MM.1S (cell line): ENCODE measurements around the gene GALNTL6.

Experiments
- DNase-seq: peaks from one replicate; pipeline ENCODE4 v3.0.0-alpha.2; 2015
- H2AFZ ChIP-seq: fragments of 300-600 bp; sonication (generic); 2 replicates; pipeline ENCODE4 v1.6.0; 2016; ENCODE audit warnings: antibody characterized with exemption, low read length
- H3F3A ChIP-seq: fragments of 300-600 bp; sonication (generic); 2 replicates; pipeline ENCODE4 v1.6.1; 2016; ENCODE audit warnings: mild to moderate bottlenecking, antibody characterized with exemption, low read length, moderate library complexity, mixed read lengths; ENCODE audit not compliant: insufficient read depth
- H3K27ac ChIP-seq: fragments of 300-600 bp; sonication (generic); 2 replicates; pipeline ENCODE4 v1.5.1; 2016; ENCODE audit warnings: mild to moderate bottlenecking, low read length
- H3K27me3 ChIP-seq: fragments of 300-600 bp; sonication (generic); replicated peaks from 2 replicates; pipeline ENCODE4 v1.6.0; 2016; ENCODE audit warnings: low read length; ENCODE audit not compliant: insufficient read depth
- H3K36me3 ChIP-seq: fragments of 300-600 bp; sonication (generic); replicated peaks from 2 replicates; pipeline ENCODE4 v1.6.1; 2016; ENCODE audit warnings: mild to moderate bottlenecking, low read length, mixed read lengths; ENCODE audit not compliant: insufficient read depth
- H3K4me1 ChIP-seq: fragments of 300-600 bp; sonication (generic); 2 replicates; pipeline ENCODE4 v1.6.1; 2016; ENCODE audit warnings: low read length, mixed read lengths
- H3K4me2 ChIP-seq: fragments of 300-600 bp; sonication (generic); 2 replicates; pipeline ENCODE4 v1.6.0; 2016; ENCODE audit warnings: low read depth, low read length
- H3K4me3 ChIP-seq: fragments of 300-600 bp; sonication (generic); 2 replicates; pipeline ENCODE4 v1.5.1; 2016; ENCODE audit warnings: low read length, mixed read lengths
- H3K79me2 ChIP-seq: fragments of 300-600 bp; sonication (generic); 2 replicates; pipeline ENCODE4 v1.6.1; 2016; ENCODE audit warnings: mixed run types, low read length, mixed read lengths
- H3K9ac ChIP-seq: fragments of 300-600 bp; sonication (generic); 2 replicates; pipeline ENCODE4 v1.6.1; 2016; ENCODE audit warnings: low read length, mixed read lengths
- H3K9me2 ChIP-seq: fragments of 300-600 bp; sonication (generic); replicated peaks from 2 replicates; pipeline ENCODE4 v1.6.1; 2016; ENCODE audit warnings: mild to moderate bottlenecking, low read length, mixed read lengths; ENCODE audit not compliant: insufficient read depth
- H3K9me3 ChIP-seq: fragments of 300-600 bp; sonication (generic); replicated peaks from 2 replicates; pipeline ENCODE4 v1.6.1; 2016; ENCODE audit warnings: mild to moderate bottlenecking, low read length, mixed read lengths; ENCODE audit not compliant: insufficient read depth
- H4K20me1 ChIP-seq: fragments of 300-600 bp; sonication (generic); 2 replicates; pipeline ENCODE4 v1.6.1; 2016; ENCODE audit warnings: mild to moderate bottlenecking, low read length, moderate library complexity, mixed read lengths; ENCODE audit not compliant: insufficient read depth
- EZH2 ChIP-seq: fragments of 300-600 bp; sonication (generic); optimal IDR thresholded peaks from 2 replicates; pipeline ENCODE3; 2017; ENCODE audit warnings: low read depth, mild to moderate bottlenecking, antibody characterized with exemption, low read length, mixed read lengths
- EZH2phosphoT487 ChIP-seq: fragments of 300-600 bp; sonication (generic); IDR thresholded peaks from 2 replicates; pipeline ENCODE4 v1.6.1; 2018; ENCODE audit warnings: antibody characterized with exemption, low read length
- TF ChIP-seq, protein P1 (sequence below): fragments of 300-600 bp; sonication (generic); IDR thresholded peaks from 2 replicates; pipeline ENCODE4 v1.5.1; 2016; ENCODE audit warnings: antibody characterized with exemption, low read length, mixed read lengths

Gene GALNTL6

DNA sequence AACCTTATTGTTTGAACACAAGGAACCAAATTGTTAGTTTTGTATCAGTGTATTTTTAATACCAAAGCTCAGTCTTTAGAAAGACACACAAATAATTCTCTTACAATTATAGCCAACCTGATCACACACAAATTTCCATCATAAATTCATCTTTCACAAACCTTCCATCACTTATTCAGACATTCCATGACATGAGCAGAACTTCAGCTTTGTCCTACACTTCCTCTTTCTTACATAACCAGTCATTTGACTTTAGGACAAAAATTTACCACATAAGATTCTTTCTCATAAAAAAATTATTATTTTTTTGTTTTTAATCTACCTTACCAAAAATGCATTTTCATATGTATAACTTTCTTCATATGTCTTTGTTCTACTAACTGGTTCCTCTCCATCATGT, 312.2 kb downstream of the GALNTL6 start:
- H2AFZ ChIP-seq = no peak overlapping the region
- H3K4me2 ChIP-seq = no peak overlapping the region
- no peaks in the 10 kb centered on the region for H3K36me3 ChIP-seq
- H3K9me2 ChIP-seq = no peaks in the 10 kb centered on the region
- no peak overlapping the region for H3K27ac ChIP-seq
- H3K4me3 ChIP-seq = no peak overlapping the region
- no peaks in the 10 kb centered on the region for H4K20me1 ChIP-seq
- no peaks in the 10 kb centered on the region for H3K27me3 ChIP-seq
- H3K9ac ChIP-seq = no peak overlapping the region
- H3K9me3 ChIP-seq = no peaks in the 10 kb centered on the region
- no peaks in the 10 kb centered on the region for H3K4me1 ChIP-seq
- H3K79me2 ChIP-seq = no peaks in the 10 kb centered on the region
- no peak for DNase-seq
- no peaks in the 10 kb centered on the region for H3F3A ChIP-seq
- TF ChIP-seq, protein P1, sequence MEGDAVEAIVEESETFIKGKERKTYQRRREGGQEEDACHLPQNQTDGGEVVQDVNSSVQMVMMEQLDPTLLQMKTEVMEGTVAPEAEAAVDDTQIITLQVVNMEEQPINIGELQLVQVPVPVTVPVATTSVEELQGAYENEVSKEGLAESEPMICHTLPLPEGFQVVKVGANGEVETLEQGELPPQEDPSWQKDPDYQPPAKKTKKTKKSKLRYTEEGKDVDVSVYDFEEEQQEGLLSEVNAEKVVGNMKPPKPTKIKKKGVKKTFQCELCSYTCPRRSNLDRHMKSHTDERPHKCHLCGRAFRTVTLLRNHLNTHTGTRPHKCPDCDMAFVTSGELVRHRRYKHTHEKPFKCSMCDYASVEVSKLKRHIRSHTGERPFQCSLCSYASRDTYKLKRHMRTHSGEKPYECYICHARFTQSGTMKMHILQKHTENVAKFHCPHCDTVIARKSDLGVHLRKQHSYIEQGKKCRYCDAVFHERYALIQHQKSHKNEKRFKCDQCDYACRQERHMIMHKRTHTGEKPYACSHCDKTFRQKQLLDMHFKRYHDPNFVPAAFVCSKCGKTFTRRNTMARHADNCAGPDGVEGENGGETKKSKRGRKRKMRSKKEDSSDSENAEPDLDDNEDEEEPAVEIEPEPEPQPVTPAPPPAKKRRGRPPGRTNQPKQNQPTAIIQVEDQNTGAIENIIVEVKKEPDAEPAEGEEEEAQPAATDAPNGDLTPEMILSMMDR = no peak
- TF ChIP-seq EZH2phosphoT487 (no peak), EZH2 (no peak)

- Histone ChIP-seq H3K4me3 (no peak overlapping the region), H3K27ac (no peak overlapping the region), H3K9ac (no peak overlapping the region), H4K20me1 (no peaks in the 10 kb centered on the region), H2AFZ (no peak overlapping the region), H3K36me3 (no peaks in the 10 kb centered on the region), H3K4me1 (no peaks in the 10 kb centered on the region), H3K9me3 (no peaks in the 10 kb centered on the region), H3K27me3 (no peaks in the 10 kb centered on the region), H3K79me2 (no peaks in the 10 kb centered on the region), H3K9me2 (no peaks in the 10 kb centered on the region), H3F3A (no peaks in the 10 kb centered on the region), H3K4me2 (no peak overlapping the region)
- TF ChIP-seq EZH2 (no peak), EZH2phosphoT487 (no peak)
- TF ChIP-seq, protein P1 = no peak
- no peak for DNase-seq
Observed at GRCh38 chr4:172127168-172127567, 314.0 kb downstream of the GALNTL6 start.

GRCh38 chr4:172129593-172129992, 316.4 kb downstream of the GALNTL6 start:
- no peaks in the 10 kb centered on the region for H3K79me2 ChIP-seq
- H2AFZ ChIP-seq = no peak overlapping the region
- no peaks in the 10 kb centered on the region for H3F3A ChIP-seq
- no peaks in the 10 kb centered on the region for H3K4me1 ChIP-seq
- H3K9me3 ChIP-seq = no peaks in the 10 kb centered on the region
- H3K4me2 ChIP-seq = no peak overlapping the region
- no peaks in the 10 kb centered on the region for H3K27me3 ChIP-seq
- no peak overlapping the region for H3K4me3 ChIP-seq
- no peak overlapping the region for H3K27ac ChIP-seq
- H4K20me1 ChIP-seq = no peaks in the 10 kb centered on the region
- no peaks in the 10 kb centered on the region for H3K36me3 ChIP-seq
- no peak for DNase-seq
- no peaks in the 10 kb centered on the region for H3K9me2 ChIP-seq
- H3K9ac ChIP-seq = no peak overlapping the region
- TF ChIP-seq EZH2phosphoT487 = no peak
- no peak for TF ChIP-seq EZH2
- TF ChIP-seq, protein P1 = no peak
